GM18508 (cell line): Measurements from ENCODE around the gene DGKI.
"Not testable (repeated sequence)": the region's sequence is repeated elsewhere in the genome, so short reads cannot be mapped to it uniquely, and the experiment has no call there.

Experiments
- ATAC-seq: cut with Tn5 transposase; IDR thresholded peaks from one replicate; pipeline ENCODE4 v1.9.1; 2021; ENCODE audit warnings: moderate number of reproducible peaks; ENCODE audit not compliant: insufficient read depth, unreplicated experiment

DGKI gene

GRCh38 chr7:137753948-137754851, 92.6 kb downstream of the DGKI start:
- ATAC-seq = no peak

- ATAC-seq = no peak
Observed at GRCh38 chr7:137753575-137753947, 93.2 kb downstream of the DGKI start.

GRCh38 chr7:137753067-137753466, 93.7 kb downstream of the DGKI start:
- ATAC-seq = no peak

- no peak for ATAC-seq
Observed at GRCh38 chr7:137751361-137752009, 95.3 kb downstream of the DGKI start.

GRCh38 chr7:137747359-137748031, 99.3 kb downstream of the DGKI start:
- no peak for ATAC-seq

GRCh38 chr7:137743021-137743420, 103.8 kb downstream of the DGKI start:
- ATAC-seq = no peak

- ATAC-seq = no peak
Observed at GRCh38 chr7:137742051-137742450, 104.7 kb downstream of the DGKI start.

- ATAC-seq = no peak
Observed at GRCh38 chr7:137741443-137741842, 105.3 kb downstream of the DGKI start.

- no peak for ATAC-seq
Observed at GRCh38 chr7:137734221-137734620, 112.6 kb downstream of the DGKI start.

GRCh38 chr7:137732168-137732567, 114.6 kb downstream of the DGKI start:
- ATAC-seq = no peak

GRCh38 chr7:137731436-137731835, 115.3 kb downstream of the DGKI start:
- no peak for ATAC-seq

- ATAC-seq = no peak
Observed at GRCh38 chr7:137728426-137728825, 118.3 kb downstream of the DGKI start.

GRCh38 chr7:137727413-137727812, 119.4 kb downstream of the DGKI start:
- ATAC-seq = no peak

GRCh38 chr7:137718355-137718754, 128.4 kb downstream of the DGKI start:
- ATAC-seq = no peak

GRCh38 chr7:137717811-137718271, 128.9 kb downstream of the DGKI start:
- no peak for ATAC-seq

- ATAC-seq = no peak
Observed at GRCh38 chr7:137717045-137717444, 129.7 kb downstream of the DGKI start.

- ATAC-seq = no peak
Observed at GRCh38 chr7:137716061-137716460, 130.7 kb downstream of the DGKI start.

GRCh38 chr7:137715533-137715932, 131.2 kb downstream of the DGKI start:
- no peak for ATAC-seq

- ATAC-seq = no peak
Observed at GRCh38 chr7:137715121-137715520, 131.7 kb downstream of the DGKI start.

GRCh38 chr7:137706330-137706729, 140.4 kb downstream of the DGKI start:
- ATAC-seq = not testable (repeated sequence)

GRCh38 chr7:137704723-137705122, 142.1 kb downstream of the DGKI start:
- no peak for ATAC-seq
